Sigmoid colon (tissue), 7 donors: Measurements from ENCODE around the gene VIPR2. TPM values are rescaled to one million over a fixed set of nuclear protein-coding genes. Genes with fewer than 3 reads are reported as not detected.

ENCODE experiments used
- DNase-seq: peaks from one replicate; pipeline ENCODE4 v3.0.0-alpha.2; 2019
- H3K27ac ChIP-seq, 4 donors: fragments of 200-600 bp; sonication (generic); one replicate each; pipeline ENCODE4 v1.5.1; 2016 to 2019; ENCODE audit warnings: mild to moderate bottlenecking in 1 of 4
- H3K27me3 ChIP-seq, 3 donors: fragments of 200-600 bp; sonication (generic); one replicate each; pipeline ENCODE4 v1.5.1; 2019; ENCODE audit warnings: mild to moderate bottlenecking in 1 of 3
- H3K36me3 ChIP-seq, 4 donors: fragments of 200-600 bp; sonication (generic); one replicate each; pipeline ENCODE4 v1.5.1; 2016 to 2019
- H3K4me1 ChIP-seq, 4 donors: fragments of 200-600 bp; sonication (generic); one replicate each; pipeline ENCODE4 v1.5.1; 2017 to 2019
- H3K4me3 ChIP-seq, 4 donors: fragments of 200-600 bp; sonication (generic); one replicate each; pipeline ENCODE4 v1.5.1; 2017 to 2019; ENCODE audit warnings: mild to moderate bottlenecking in 2 of 4, moderate library complexity in 1 of 4
- H3K9me3 ChIP-seq, 4 donors: fragments of 200-600 bp in 3 of 4; sonication (generic) in 3 of 4; one replicate each; pipeline versions ENCODE4 v1.5.1 to v1.6.1; 2013 to 2019
- CTCF ChIP-seq, 4 experiments: fragments of 450-650 bp in 3 of 4; fragments of 200-600 bp in 1 of 4; IDR thresholded peaks; one replicate each; pipeline ENCODE4 v1.5.1; 2016 to 2019; ENCODE audit warnings: antibody characterized with exemption in 4 of 4, mild to moderate bottlenecking in 3 of 4, moderate library complexity in 2 of 4
- EP300 ChIP-seq, 4 donors: sonication (generic); formaldehyde crosslinking; IDR thresholded peaks; one replicate each; pipeline ENCODE4 v1.6.1; 2017; ENCODE audit warnings: antibody characterized with exemption in 4 of 4
- POLR2A ChIP-seq, 2 donors: fragments of 450-650 bp; IDR thresholded peaks; one replicate each; pipeline ENCODE4 v1.6.1; 2016; ENCODE audit warnings: antibody characterized with exemption in 2 of 2, mild to moderate bottlenecking in 2 of 2, moderate library complexity in 2 of 2
- POLR2AphosphoS5 ChIP-seq, 4 donors: sonication (generic); formaldehyde crosslinking; IDR thresholded peaks; one replicate each; pipeline ENCODE4 v1.6.1; 2017; ENCODE audit warnings: antibody characterized with exemption in 4 of 4
- WGBS, 2 donors: extraction: QIAGEN DNeasy Blood & Tissue Kit; methylation state at CpG; one replicate each; pipeline ENCODE4 v1.1.7; 2013; 5-methylcytosine and 5-hydroxymethylcytosine counted together
- intact Hi-C: fragments of 100-400 bp; cut with DNase I; formaldehyde crosslinking; loops from one replicate; pipeline ENCODE4 v1.15.1; 2023
- polyA plus RNA-seq, 3 donors: library from polyadenylated mRNA; stranded (reverse); fragments of 200-250 nt; gene quantifications; one replicate each; pipeline ENCODE4 v1.2.3, GENCODE V29; 2013
- total RNA-seq, 4 donors: library from RNA; depleted of rRNA; stranded (reverse); fragments of >200 nt; gene quantifications; one replicate each; pipeline ENCODE4 v1.1.0, GENCODE V29; 2016
- donor health status: healthy with polysubstance abuse.
- donor health status: Bipolar disorder and iron deficiency.
- donor health status: healthy.

VIPR2 gene
- total and polyA plus RNA-seq, 7 donors, result 0.23 to 21.4 (median 11.7) TPM

- no peaks in the 10 kb centered on the region for H3K27me3 ChIP-seq
- intact Hi-C loops, result no loop called here
- WGBS, 2 donors, result 76 to 92% methylated on average over 4 of the region's 4 CpGs
- TF ChIP-seq POLR2AphosphoS5 (IDR thresholded peaks at IDR 0.05) (no peak), CTCF (IDR thresholded peaks at IDR 0.05) (no peak), POLR2A (IDR thresholded peaks at IDR 0.05) (no peak)
- H3K9me3 ChIP-seq, result no peaks in the 10 kb centered on the region
- no peaks in the 10 kb centered on the region for H3K36me3 ChIP-seq
- no peaks in the 10 kb centered on the region for H3K4me1 ChIP-seq
- no peak overlapping the region for H3K4me3 ChIP-seq
- DNase-seq, result no peak
- no peak overlapping the region for H3K27ac ChIP-seq
These were observed 83.5 kb downstream of the VIPR2 start for GRCh38 chr7:159061209-159061608.

- H3K27me3 ChIP-seq, result no peaks in the 10 kb centered on the region
- no peaks in the 10 kb centered on the region for H3K9me3 ChIP-seq
- no peak for TF ChIP-seq POLR2A (IDR thresholded peaks at IDR 0.05)
- no peak for TF ChIP-seq EP300 (IDR thresholded peaks at IDR 0.05)
- TF ChIP-seq POLR2AphosphoS5 (IDR thresholded peaks at IDR 0.05), result no peak
- TF ChIP-seq CTCF (IDR thresholded peaks at IDR 0.05), result no peak
- intact Hi-C loops, result no loop called here
- H3K4me3 ChIP-seq, result no peak overlapping the region
- H3K27ac ChIP-seq, result no peak overlapping the region
- DNase-seq, result no peak
- H3K4me1 ChIP-seq, result no peaks in the 10 kb centered on the region
- WGBS, 2 donors, result 92 to 94% methylated on average over 2 of the region's 2 CpGs
- H3K36me3 ChIP-seq, result no peaks in the 10 kb centered on the region
These were observed 84.2 kb downstream of the VIPR2 start for GRCh38 chr7:159060440-159060839.

- 86 to 93% methylated on average over 3 of the region's 3 CpGs for WGBS, 2 donors
These were observed 85.0 kb downstream of the VIPR2 start for GRCh38 chr7:159059629-159060028.

GRCh38 chr7:159057647-159058046, 87.0 kb downstream of the VIPR2 start:
- Histone ChIP-seq H3K27ac (no peak overlapping the region), H3K36me3 (no peaks in the 10 kb centered on the region), H3K27me3 (no peaks in the 10 kb centered on the region), H3K4me1 (no peaks in the 10 kb centered on the region), H3K9me3 (no peaks in the 10 kb centered on the region), H3K4me3 (no peak overlapping the region)
- DNase-seq, result no peak
- 91 to 92% methylated on average over 4 of the region's 4 CpGs for WGBS, 2 donors
- intact Hi-C loops, result no loop called here
- TF ChIP-seq EP300 (IDR thresholded peaks at IDR 0.05) (no peak), POLR2A (IDR thresholded peaks at IDR 0.05) (no peak), CTCF (IDR thresholded peaks at IDR 0.05) (no peak), POLR2AphosphoS5 (IDR thresholded peaks at IDR 0.05) (no peak)

More at GRCh38 chr7:159059629-159060028, 85.0 kb downstream of the VIPR2 start:
- no peak for DNase-seq
- Histone ChIP-seq H3K27me3 (no peaks in the 10 kb centered on the region), H3K4me1 (no peaks in the 10 kb centered on the region), H3K9me3 (no peaks in the 10 kb centered on the region), H3K36me3 (no peaks in the 10 kb centered on the region), H3K4me3 (no peak overlapping the region), H3K27ac (no peak overlapping the region)
- intact Hi-C loops, result no loop called here
- TF ChIP-seq POLR2AphosphoS5 (IDR thresholded peaks at IDR 0.05), result no peak
- TF ChIP-seq EP300 (IDR thresholded peaks at IDR 0.05), result no peak
- no peak for TF ChIP-seq POLR2A (IDR thresholded peaks at IDR 0.05)
- no peak for TF ChIP-seq CTCF (IDR thresholded peaks at IDR 0.05)

- WGBS, 2 donors, result 51 to 75% methylated on average over 5 of the region's 5 CpGs
- H3K36me3 ChIP-seq, result no peaks in the 10 kb centered on the region
- H3K27me3 ChIP-seq, result no peaks in the 10 kb centered on the region
- H3K9me3 ChIP-seq, result no peaks in the 10 kb centered on the region
- DNase-seq, result peak; percentile 46
- intact Hi-C loops, result no loop called here
- no peaks in the 10 kb centered on the region for H3K4me1 ChIP-seq
- no peak overlapping the region for H3K27ac ChIP-seq
- TF ChIP-seq EP300 (IDR thresholded peaks at IDR 0.05) (no peak), POLR2A (IDR thresholded peaks at IDR 0.05) (no peak), CTCF (IDR thresholded peaks at IDR 0.05) (no peak), POLR2AphosphoS5 (IDR thresholded peaks at IDR 0.05) (no peak)
- no peak overlapping the region for H3K4me3 ChIP-seq
These were observed 87.9 kb downstream of the VIPR2 start for GRCh38 chr7:159056737-159057136.
